ENCODE data around the gene VIM. TPM values are rescaled to one million over a fixed set of nuclear protein-coding genes. Genes with fewer than 3 reads are reported as not detected.
A peak's percentile ranks its signal among the peaks of the same experiment; 100 is the strongest.

Gene VIM
- polyA plus RNA-seq: 100 to 1,000 TPM in 3 of 4 donors, 10 to 100 TPM in 1; 21.2 to 531 (median 258) TPM
- long read RNA-seq, donor 1, transcript VIM-201 (9 exons, 1,868 nt): major isoform, 185 of 307 reads
- long read RNA-seq, donor 1, partial matches to known transcripts: 105 of 307 reads
- long read RNA-seq, donor 1, other reads (novel, unspliced or antisense): 16 of 307 reads
- long read RNA-seq, donor 2, transcript VIM-201 (9 exons, 1,868 nt): major isoform, 48 of 69 reads
- long read RNA-seq, donor 2, partial matches to known transcripts: 21 of 69 reads
- long read RNA-seq, donor 2, other reads (novel, unspliced or antisense): 0 of 69 reads
- long read RNA-seq, donor 3, transcript VIM-201 (9 exons, 1,868 nt): major isoform, 82 of 229 reads
- long read RNA-seq, donor 3, partial matches to known transcripts: 144 of 229 reads
- long read RNA-seq, donor 3, other reads (novel, unspliced or antisense): 0 of 229 reads
- long read RNA-seq, donor 4, transcript VIM-201 (9 exons, 1,868 nt): major isoform, 6 of 6 reads
- long read RNA-seq, donor 4, partial matches to known transcripts: 0 of 6 reads
- long read RNA-seq, donor 4, other reads (novel, unspliced or antisense): 0 of 6 reads
- long read RNA-seq, donor 5, transcript VIM-201 (9 exons, 1,868 nt): major isoform, 20 of 76 reads
- long read RNA-seq, donor 5, partial matches to known transcripts: 56 of 76 reads
- long read RNA-seq, donor 5, other reads (novel, unspliced or antisense): 0 of 76 reads
- long read RNA-seq, donor 6, transcript VIM-201 (9 exons, 1,868 nt): major isoform, 69 of 133 reads
- long read RNA-seq, donor 6, partial matches to known transcripts: 44 of 133 reads
- long read RNA-seq, donor 6, other reads (novel, unspliced or antisense): 20 of 133 reads
- long read RNA-seq, donor 7: 0 reads
- long read RNA-seq, donor 8, transcript VIM-205 (2 exons, 1,139 nt): minor isoform, 6 of 215 reads
- long read RNA-seq, donor 8, transcript VIM-201 (9 exons, 1,868 nt): major isoform, 151 of 215 reads
- long read RNA-seq, donor 8, partial matches to known transcripts: 49 of 215 reads
- long read RNA-seq, donor 8, other reads (novel, unspliced or antisense): 6 of 215 reads
- long read RNA-seq, donor 9, transcript VIM-201 (9 exons, 1,868 nt): major isoform, 52 of 58 reads
- long read RNA-seq, donor 9, partial matches to known transcripts: 5 of 58 reads
- long read RNA-seq, donor 9, other reads (novel, unspliced or antisense): 0 of 58 reads
- long read RNA-seq, donor 10, transcript VIM-205 (2 exons, 1,139 nt): minor isoform, 10 of 690 reads
- long read RNA-seq, donor 10, transcript VIM-201 (9 exons, 1,868 nt): major isoform, 340 of 690 reads
- long read RNA-seq, donor 10, partial matches to known transcripts: 275 of 690 reads
- long read RNA-seq, donor 10, other reads (novel, unspliced or antisense): 63 of 690 reads

DNA sequence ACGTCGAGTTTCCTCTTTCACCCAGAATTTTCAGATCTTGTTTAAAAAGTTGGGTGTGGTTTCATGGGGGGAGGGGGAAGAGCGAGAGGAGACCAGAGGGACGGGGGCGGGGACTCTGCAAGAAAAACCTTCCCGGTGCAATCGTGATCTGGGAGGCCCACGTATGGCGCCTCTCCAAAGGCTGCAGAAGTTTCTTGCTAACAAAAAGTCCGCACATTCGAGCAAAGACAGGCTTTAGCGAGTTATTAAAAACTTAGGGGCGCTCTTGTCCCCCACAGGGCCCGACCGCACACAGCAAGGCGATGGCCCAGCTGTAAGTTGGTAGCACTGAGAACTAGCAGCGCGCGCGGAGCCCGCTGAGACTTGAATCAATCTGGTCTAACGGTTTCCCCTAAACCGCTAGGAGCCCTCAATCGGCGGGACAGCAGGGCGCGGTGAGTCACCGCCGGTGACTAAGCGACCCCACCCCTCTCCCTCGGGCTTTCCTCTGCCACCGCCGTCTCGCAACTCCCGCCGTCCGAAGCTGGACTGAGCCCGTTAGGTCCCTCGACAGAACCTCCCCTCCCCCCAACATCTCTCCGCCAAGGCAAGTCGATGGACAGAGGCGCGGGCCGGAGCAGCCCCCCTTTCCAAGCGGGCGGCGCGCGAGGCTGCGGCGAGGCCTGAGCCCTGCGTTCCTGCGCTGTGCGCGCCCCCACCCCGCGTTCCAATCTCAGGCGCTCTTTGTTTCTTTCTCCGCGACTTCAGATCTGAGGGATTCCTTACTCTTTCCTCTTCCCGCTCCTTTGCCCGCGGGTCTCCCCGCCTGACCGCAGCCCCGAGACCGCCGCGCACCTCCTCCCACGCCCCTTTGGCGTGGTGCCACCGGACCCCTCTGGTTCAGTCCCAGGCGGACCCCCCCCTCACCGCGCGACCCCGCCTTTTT lies at the start of gene VIM:
TSS of gene VIM (plus strand) at position 151 of the 925 bp plus-strand sequence. CDS start 1,182 bp downstream, outside the sequence.
- H3K36me3 ChIP-seq (ENCODE audit: control insufficient read depth in 3 of 3, insufficient read depth in 2 of 3, low read depth in 1 of 3, low read length in 3 of 3): peaks cover 0 to 6% (median 0%) of the 10 kb centered on the region in 3 donors
- H3K4me3 ChIP-seq (ENCODE audit: low read depth in 1 of 3, low read length in 3 of 3): peak within 1 kb of the TSS; percentile 64 to 80 (median 70)
- H3K4me1 ChIP-seq (ENCODE audit: control insufficient read depth in 3 of 3, insufficient read depth in 2 of 3, low read depth in 1 of 3, low read length in 2 of 3): peaks cover 0 to 16% (median 0%) of the 10 kb centered on the region in 3 donors
- FAIRE-seq: no peak
- DNase-seq: peak; percentile 67 to 73
- H3K27ac ChIP-seq (ENCODE audit: low read depth in 1 of 3, low read length in 2 of 3): peak within 1 kb of the TSS; percentile 86 to 98 (median 94)
- peaks cover 0 to 44% (median 3%) of the 10 kb centered on the region in 3 donors for H3K27me3 ChIP-seq (ENCODE audit: control insufficient read depth in 3 of 3, insufficient read depth in 3 of 3, low read length in 3 of 3)
- H3K9me3 ChIP-seq (ENCODE audit: control insufficient read depth in 2 of 2, insufficient read depth in 1 of 2, low read depth in 1 of 2, low read length in 1 of 2): no peaks in the 10 kb centered on the region
- 1% methylated on average over 73 to 77 of the region's 77 CpGs for WGBS, 3 donors

- H3K27me3 ChIP-seq (ENCODE audit: control insufficient read depth in 3 of 3, insufficient read depth in 3 of 3, low read length in 3 of 3): no peaks in the 10 kb centered on the region
- H3K36me3 ChIP-seq (ENCODE audit: control insufficient read depth in 3 of 3, insufficient read depth in 2 of 3, low read depth in 1 of 3, low read length in 3 of 3): no peaks in the 10 kb centered on the region
- H3K9me3 ChIP-seq (ENCODE audit: control insufficient read depth in 2 of 2, insufficient read depth in 1 of 2, low read depth in 1 of 2, low read length in 1 of 2): no peaks in the 10 kb centered on the region
- no peak for FAIRE-seq
- H3K4me1 ChIP-seq (ENCODE audit: control insufficient read depth in 3 of 3, insufficient read depth in 2 of 3, low read depth in 1 of 3, low read length in 2 of 3): no peaks in the 10 kb centered on the region
- no peak for DNase-seq
- H3K4me3 ChIP-seq (ENCODE audit: low read depth in 1 of 3, low read length in 3 of 3): no peak overlapping the region
- H3K27ac ChIP-seq (ENCODE audit: low read depth in 1 of 3, low read length in 2 of 3): no peak overlapping the region
- 87 to 96% (median 88%) methylated on average over 3 of the region's 3 CpGs for WGBS, 3 donors
These were observed 49.0 kb upstream of the VIM start for GRCh38 chr10:17179002-17179401.

- DNase-seq (no peak), FAIRE-seq (no peak)
- Histone ChIP-seq H3K4me3 (ENCODE audit: low read depth in 1 of 3, low read length in 3 of 3) (no peak overlapping the region), H3K27me3 (ENCODE audit: control insufficient read depth in 3 of 3, insufficient read depth in 3 of 3, low read length in 3 of 3) (no peaks in the 10 kb centered on the region), H3K4me1 (ENCODE audit: control insufficient read depth in 3 of 3, insufficient read depth in 2 of 3, low read depth in 1 of 3, low read length in 2 of 3) (no peaks in the 10 kb centered on the region), H3K27ac (ENCODE audit: low read depth in 1 of 3, low read length in 2 of 3) (no peak overlapping the region), H3K9me3 (ENCODE audit: control insufficient read depth in 2 of 2, insufficient read depth in 1 of 2, low read depth in 1 of 2, low read length in 1 of 2) (no peaks in the 10 kb centered on the region), H3K36me3 (ENCODE audit: control insufficient read depth in 3 of 3, insufficient read depth in 2 of 3, low read depth in 1 of 3, low read length in 3 of 3) (no peaks in the 10 kb centered on the region)
- WGBS, 3 donors: 93 to 96% (median 95%) methylated on average over 5 of the region's 5 CpGs
These were observed 46.9 kb upstream of the VIM start for GRCh38 chr10:17181110-17181509.

- no peak for FAIRE-seq
- WGBS, 3 donors: 64 to 76% (median 68%) methylated on average over 3 of the region's 3 CpGs
- Histone ChIP-seq H3K27me3 (ENCODE audit: control insufficient read depth in 3 of 3, insufficient read depth in 3 of 3, low read length in 3 of 3) (no peaks in the 10 kb centered on the region), H3K27ac (ENCODE audit: low read depth in 1 of 3, low read length in 2 of 3) (no peak overlapping the region), H3K4me1 (ENCODE audit: control insufficient read depth in 3 of 3, insufficient read depth in 2 of 3, low read depth in 1 of 3, low read length in 2 of 3) (no peaks in the 10 kb centered on the region), H3K36me3 (ENCODE audit: control insufficient read depth in 3 of 3, insufficient read depth in 2 of 3, low read depth in 1 of 3, low read length in 3 of 3) (no peaks in the 10 kb centered on the region), H3K4me3 (ENCODE audit: low read depth in 1 of 3, low read length in 3 of 3) (no peak overlapping the region), H3K9me3 (ENCODE audit: control insufficient read depth in 2 of 2, insufficient read depth in 1 of 2, low read depth in 1 of 2, low read length in 1 of 2) (no peaks in the 10 kb centered on the region)
- no peak for DNase-seq
These were observed 46.3 kb upstream of the VIM start for GRCh38 chr10:17181751-17182150.

DNA sequence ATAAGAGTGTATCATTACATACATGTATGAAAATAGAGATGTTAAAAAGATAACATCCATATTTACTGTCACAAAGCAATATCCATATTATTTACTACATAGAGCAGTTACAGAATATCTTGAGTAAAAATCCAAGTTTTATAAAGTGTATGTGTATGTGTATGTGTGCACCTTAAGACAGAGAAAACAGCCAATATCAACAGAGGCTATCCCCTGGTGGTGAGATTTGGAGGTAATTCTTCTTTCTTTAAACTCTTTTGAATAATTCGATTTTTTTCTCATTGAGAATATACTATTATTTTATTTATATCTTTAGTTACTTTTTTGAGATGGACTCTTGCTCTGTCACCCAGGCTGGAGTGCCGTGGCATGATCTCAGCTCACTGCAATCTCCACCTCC lies 44.9 kb upstream of the VIM start:
- Histone ChIP-seq H3K27ac (ENCODE audit: low read depth in 1 of 3, low read length in 2 of 3) (no peak overlapping the region), H3K4me3 (ENCODE audit: low read depth in 1 of 3, low read length in 3 of 3) (no peak overlapping the region), H3K27me3 (ENCODE audit: control insufficient read depth in 3 of 3, insufficient read depth in 3 of 3, low read length in 3 of 3) (no peaks in the 10 kb centered on the region), H3K4me1 (ENCODE audit: control insufficient read depth in 3 of 3, insufficient read depth in 2 of 3, low read depth in 1 of 3, low read length in 2 of 3) (no peaks in the 10 kb centered on the region), H3K9me3 (ENCODE audit: control insufficient read depth in 2 of 2, insufficient read depth in 1 of 2, low read depth in 1 of 2, low read length in 1 of 2) (no peaks in the 10 kb centered on the region), H3K36me3 (ENCODE audit: control insufficient read depth in 3 of 3, insufficient read depth in 2 of 3, low read depth in 1 of 3, low read length in 3 of 3) (no peaks in the 10 kb centered on the region)
- DNase-seq (no peak), FAIRE-seq (no peak)
- 94 to 98% (median 98%) methylated on average over 2 of the region's 2 CpGs for WGBS, 3 donors

DNA sequence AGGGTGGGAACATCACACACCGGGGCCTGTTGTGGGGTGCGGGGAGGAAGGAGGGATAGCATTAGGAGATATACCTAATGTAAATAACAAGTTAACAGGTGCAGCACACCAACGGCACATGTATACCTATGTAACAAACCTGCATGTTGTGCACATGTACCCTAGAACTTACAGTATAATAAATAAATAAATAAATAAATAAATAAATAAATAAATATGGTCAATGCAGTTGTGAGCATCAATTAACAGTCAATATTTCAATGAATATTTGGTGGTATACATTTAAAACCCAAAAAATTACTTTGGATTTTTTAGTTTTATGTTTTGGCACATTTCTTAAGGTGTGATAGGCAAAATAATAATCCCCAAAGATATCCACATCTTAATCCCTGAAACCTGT lies 42.2 kb upstream of the VIM start:
- Histone ChIP-seq H3K9me3 (ENCODE audit: control insufficient read depth in 2 of 2, insufficient read depth in 1 of 2, low read depth in 1 of 2, low read length in 1 of 2) (no peaks in the 10 kb centered on the region), H3K27me3 (ENCODE audit: control insufficient read depth in 3 of 3, insufficient read depth in 3 of 3, low read length in 3 of 3) (no peaks in the 10 kb centered on the region), H3K4me3 (ENCODE audit: low read depth in 1 of 3, low read length in 3 of 3) (no peak overlapping the region), H3K4me1 (ENCODE audit: control insufficient read depth in 3 of 3, insufficient read depth in 2 of 3, low read depth in 1 of 3, low read length in 2 of 3) (no peaks in the 10 kb centered on the region), H3K27ac (ENCODE audit: low read depth in 1 of 3, low read length in 2 of 3) (no peak overlapping the region), H3K36me3 (ENCODE audit: control insufficient read depth in 3 of 3, insufficient read depth in 2 of 3, low read depth in 1 of 3, low read length in 3 of 3) (no peaks in the 10 kb centered on the region)
- DNase-seq (no peak), FAIRE-seq (no peak)
- 98 to 100% (median 98%) methylated on average over 3 of the region's 3 CpGs for WGBS, 3 donors

DNA sequence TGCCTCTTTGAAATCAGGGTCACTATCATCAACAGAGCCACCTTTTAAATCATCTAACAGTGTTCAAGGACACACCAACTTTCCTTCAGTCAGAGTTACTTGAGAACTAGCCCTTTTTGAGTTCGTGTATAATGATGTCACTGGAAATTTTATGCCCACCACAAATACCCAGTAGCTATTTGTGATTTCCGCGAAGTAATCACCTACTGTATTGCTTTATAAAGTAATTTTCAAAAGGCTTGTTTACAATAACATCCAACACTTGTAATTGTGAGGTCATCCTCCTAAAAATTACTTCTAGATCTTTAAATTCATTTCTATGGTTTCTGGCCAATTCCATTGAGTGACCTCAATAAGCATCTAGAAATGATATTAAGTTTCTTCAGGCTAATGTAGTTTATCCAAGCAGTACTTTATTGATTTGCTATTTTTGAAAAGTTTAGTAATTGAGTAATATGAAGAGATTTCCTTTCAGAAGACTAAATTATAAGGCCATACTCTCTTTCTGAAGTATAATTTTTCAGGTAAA lies 39.3 kb upstream of the VIM start:
- FAIRE-seq (no peak), DNase-seq (no peak)
- Histone ChIP-seq H3K4me3 (ENCODE audit: low read depth in 1 of 3, low read length in 3 of 3) (no peak overlapping the region), H3K27me3 (ENCODE audit: control insufficient read depth in 3 of 3, insufficient read depth in 3 of 3, low read length in 3 of 3) (no peaks in the 10 kb centered on the region), H3K9me3 (ENCODE audit: control insufficient read depth in 2 of 2, insufficient read depth in 1 of 2, low read depth in 1 of 2, low read length in 1 of 2) (no peaks in the 10 kb centered on the region), H3K4me1 (ENCODE audit: control insufficient read depth in 3 of 3, insufficient read depth in 2 of 3, low read depth in 1 of 3, low read length in 2 of 3) (no peaks in the 10 kb centered on the region), H3K27ac (ENCODE audit: low read depth in 1 of 3, low read length in 2 of 3) (no peak overlapping the region), H3K36me3 (ENCODE audit: control insufficient read depth in 3 of 3, insufficient read depth in 2 of 3, low read depth in 1 of 3, low read length in 3 of 3) (peaks cover 0 to 4% (median 0%) of the 10 kb centered on the region in 3 donors)
- 77 to 94% (median 90%) methylated on average over 3 of the region's 3 CpGs for WGBS, 3 donors

Measured in small intestine (tissue), 16 donors.